ENCODE data around the gene SRGAP3.

GRCh38 chr3:9097495-9097894 lies 152.0 kb downstream of the SRGAP3 start:
- TF ChIP-seq CTCF (IDR thresholded peaks at IDR 0.05; ENCODE audit: insufficient read depth, low read depth, low read length) (no peak), EZH2 (IDR thresholded peaks at IDR 0.05; ENCODE audit: insufficient read depth, low read length) (no peak)
